AG10803 (cell line): Measurements from ENCODE around the gene ITGA2.

Experiments used
- DNase-seq: peaks from one replicate; pipeline ENCODE4 v3.0.0; 2010; ENCODE audit warnings: low read depth
- H3K4me3 ChIP-seq: 2 replicates; pipeline ENCODE4 v1.5.1; 2011; ENCODE audit warnings: mild to moderate bottlenecking, low read length, control low read depth
- CTCF ChIP-seq: conservative IDR thresholded peaks from 2 replicates; pipeline ENCODE4 v1.5.1; 2011; ENCODE audit warnings: mild to moderate bottlenecking, low read length, control low read depth, inconsistent platforms

Gene ITGA2

GRCh38 chr5:53053364-53053763 is 64.2 kb downstream of the ITGA2 start:
- TF ChIP-seq CTCF, result no peak
- DNase-seq, result no peak
- no peak overlapping the region for H3K4me3 ChIP-seq

GRCh38 chr5:53055365-53055764 is 66.2 kb downstream of the ITGA2 start:
- no peak overlapping the region for H3K4me3 ChIP-seq
- DNase-seq, result no peak
- TF ChIP-seq CTCF, result no peak

GRCh38 chr5:53059281-53059680 is 70.1 kb downstream of the ITGA2 start:
- DNase-seq, result peak; percentile 27
- no peak overlapping the region for H3K4me3 ChIP-seq
- TF ChIP-seq CTCF, result no peak

- no peak overlapping the region for H3K4me3 ChIP-seq
- no peak for TF ChIP-seq CTCF
- peak; percentile 27 for DNase-seq
Measured at GRCh38 chr5:53063176-53063575, 74.0 kb downstream of the ITGA2 start.

GRCh38 chr5:53063791-53064190 is 74.6 kb downstream of the ITGA2 start:
- TF ChIP-seq CTCF, result no peak
- H3K4me3 ChIP-seq, result no peak overlapping the region
- peak; percentile 7 for DNase-seq

- DNase-seq, result no peak
- no peak for TF ChIP-seq CTCF
- no peak overlapping the region for H3K4me3 ChIP-seq
Measured at GRCh38 chr5:53066088-53066487, 76.9 kb downstream of the ITGA2 start.

GRCh38 chr5:53067641-53068040 is 78.5 kb downstream of the ITGA2 start:
- TF ChIP-seq CTCF, result no peak
- peak; percentile 61 for DNase-seq
- no peak overlapping the region for H3K4me3 ChIP-seq
